Fibroblast of skin of left quadriceps (primary cell): Measurements from ENCODE around the gene EXOSC6.
A peak's percentile ranks its signal among the peaks of the same experiment; 100 is the strongest.
"Not testable (repeated sequence)": the region's sequence is repeated elsewhere in the genome, so short reads cannot be mapped to it uniquely, and the experiment has no call there.

Experiments
- DNase-seq, 2 experiments: peaks; one replicate each; pipeline ENCODE4 v3.0.0-alpha.2; 2013; ENCODE audit warnings: low read depth in 2 of 2

EXOSC6 gene

GRCh38 chr16:70199170-70199569, 52.6 kb downstream of the EXOSC6 start:
- not testable (repeated sequence) for DNase-seq

GRCh38 chr16:70198666-70199065, 53.1 kb downstream of the EXOSC6 start:
- DNase-seq = peak in 1 of 2 experiments; percentile 1

GRCh38 chr16:70198230-70198629, 53.5 kb downstream of the EXOSC6 start:
- not testable (repeated sequence) for DNase-seq

- DNase-seq = not testable (repeated sequence)
Measured at GRCh38 chr16:70197611-70198010, 54.1 kb downstream of the EXOSC6 start.
